ENCODE measurements around the gene ARID1B.

Gene ARID1B

DNA sequence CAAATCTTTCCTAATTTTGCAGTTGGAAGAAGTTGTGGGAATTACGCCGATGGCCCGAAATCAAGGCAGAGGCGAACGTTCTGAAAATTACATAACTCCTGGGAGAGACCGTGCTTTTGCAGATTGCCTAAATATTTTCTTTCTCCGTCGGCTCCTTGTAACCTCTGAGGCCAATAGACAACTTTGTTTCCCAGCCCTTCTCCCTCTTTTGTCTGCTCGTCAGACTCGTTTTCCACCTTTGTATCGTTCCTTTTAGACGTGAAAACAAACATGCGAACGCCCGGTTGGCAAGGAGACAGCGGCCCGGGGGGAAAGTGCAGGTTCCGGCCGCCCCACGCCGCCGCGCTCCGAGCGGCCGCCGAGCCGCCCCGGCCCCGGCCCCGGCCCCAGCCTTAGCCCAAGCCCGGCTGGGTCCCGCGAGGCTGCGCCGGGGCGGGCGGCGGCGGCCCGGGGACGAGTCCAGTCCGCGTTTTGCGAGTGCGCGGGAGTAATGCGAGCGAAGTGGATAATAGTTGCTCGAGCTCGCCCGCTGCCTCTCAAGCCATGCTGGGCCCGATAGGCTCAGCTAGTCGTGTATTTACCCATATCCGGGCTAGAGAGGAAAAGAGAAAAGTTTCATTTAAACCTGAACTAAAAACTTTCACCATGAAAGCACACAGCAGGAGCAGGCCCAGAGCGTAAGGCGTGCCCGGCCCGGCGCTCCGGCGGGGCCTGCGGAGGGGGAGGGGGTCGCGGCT is at the start of gene ARID1B:
TSS of gene ARID1B (plus strand) at position 539 of the 737 bp plus-strand sequence. CDS start 303 bp downstream, outside the sequence.
- H3K27ac ChIP-seq (ENCODE audit: extremely low read depth, low read depth, low read length): peak within 1 kb of the TSS; percentile 99
- POLR2A ChIA-PET: interaction anchor here (1.0 kb wide), 2 partner anchors 13 to 90 kb away, joined by 3 to 5 read pairs; no protein-coding TSS in a partner anchor
- H3K4me3 ChIP-seq (ENCODE audit: low read depth, low read length): peak within 1 kb of the TSS; percentile 94
- H3K4me1 ChIP-seq (ENCODE audit: control insufficient read depth, insufficient read depth, low read length): peaks cover 12% of the 10 kb centered on the region
- CTCF ChIA-PET: interaction anchor here (1.3 kb wide), 1 partner anchor 15 kb away, joined by 4 read pairs; no protein-coding TSS in a partner anchor
- H3K36me3 ChIP-seq (ENCODE audit: control insufficient read depth in 2 of 2, insufficient read depth in 1 of 2, low read length in 2 of 2): no peaks in the 10 kb centered on the region
- H3K9me3 ChIP-seq (ENCODE audit: control insufficient read depth, insufficient read depth, low read depth, low read length): no peaks in the 10 kb centered on the region
- TF ChIP-seq ZIC2 (tag by site-specific recombination; IDR thresholded peaks at IDR 0.05) (peak; percentile 37), ZSCAN16 (tag by site-specific recombination; IDR thresholded peaks at IDR 0.05) (0 out of 2 replicates have a peak, but pooled peaks have one; percentile 34), ZNF391 (tag by site-specific recombination; IDR thresholded peaks at IDR 0.05; ENCODE audit: borderline replicate concordance, low read depth) (0 out of 2 replicates have a peak, but pooled peaks have one; percentile 19), ZNF394 (tag by site-specific recombination; IDR thresholded peaks at IDR 0.05; ENCODE audit: borderline replicate concordance) (0 out of 2 replicates have a peak, but pooled peaks have one; percentile 19), ZBTB20 (tag by site-specific recombination; IDR thresholded peaks at IDR 0.05) (peak; percentile 62), YY1 (tag by site-specific recombination; IDR thresholded peaks at IDR 0.05) (peak; percentile 59), ZNF146 (tag by site-specific recombination; IDR thresholded peaks at IDR 0.05) (0 out of 2 replicates have a peak, but pooled peaks have one; percentile 9), KLF10 (tag by site-specific recombination; IDR thresholded peaks at IDR 0.05) (peak; percentile 25; the same call in 1 of the 2 replicates), ZNF121 (tag by site-specific recombination; IDR thresholded peaks at IDR 0.05) (no peak), ZNF335 (tag by site-specific recombination; conservative IDR thresholded peaks at IDR 0.05) (peak; percentile 54), KLF7 (tag by site-specific recombination; IDR thresholded peaks at IDR 0.05; ENCODE audit: borderline replicate concordance) (no peak), ZNF561 (tag by site-specific recombination; IDR thresholded peaks at IDR 0.05; ENCODE audit: borderline replicate concordance) (peak; percentile 67; the same call in 1 of the 2 replicates), ZFP69B (tag by site-specific recombination; IDR thresholded peaks at IDR 0.05) (peak; percentile 59), KLF16 (tag by site-specific recombination; IDR thresholded peaks at IDR 0.05) (peak; percentile 58), OSR2 (tag by site-specific recombination; IDR thresholded peaks at IDR 0.05) (no peak), ZNF132 (tag by site-specific recombination; IDR thresholded peaks at IDR 0.05; ENCODE audit: borderline replicate concordance) (no peak), ZNF114 (tag by site-specific recombination; IDR thresholded peaks at IDR 0.05) (no peak)
- TF ChIP-seq, protein P1, sequence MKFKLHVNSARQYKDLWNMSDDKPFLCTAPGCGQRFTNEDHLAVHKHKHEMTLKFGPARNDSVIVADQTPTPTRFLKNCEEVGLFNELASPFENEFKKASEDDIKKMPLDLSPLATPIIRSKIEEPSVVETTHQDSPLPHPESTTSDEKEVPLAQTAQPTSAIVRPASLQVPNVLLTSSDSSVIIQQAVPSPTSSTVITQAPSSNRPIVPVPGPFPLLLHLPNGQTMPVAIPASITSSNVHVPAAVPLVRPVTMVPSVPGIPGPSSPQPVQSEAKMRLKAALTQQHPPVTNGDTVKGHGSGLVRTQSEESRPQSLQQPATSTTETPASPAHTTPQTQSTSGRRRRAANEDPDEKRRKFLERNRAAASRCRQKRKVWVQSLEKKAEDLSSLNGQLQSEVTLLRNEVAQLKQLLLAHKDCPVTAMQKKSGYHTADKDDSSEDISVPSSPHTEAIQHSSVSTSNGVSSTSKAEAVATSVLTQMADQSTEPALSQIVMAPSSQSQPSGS (tag by site-specific recombination; IDR thresholded peaks at IDR 0.05; ENCODE audit: low read depth): no peak
- TF ChIP-seq, protein P2, sequence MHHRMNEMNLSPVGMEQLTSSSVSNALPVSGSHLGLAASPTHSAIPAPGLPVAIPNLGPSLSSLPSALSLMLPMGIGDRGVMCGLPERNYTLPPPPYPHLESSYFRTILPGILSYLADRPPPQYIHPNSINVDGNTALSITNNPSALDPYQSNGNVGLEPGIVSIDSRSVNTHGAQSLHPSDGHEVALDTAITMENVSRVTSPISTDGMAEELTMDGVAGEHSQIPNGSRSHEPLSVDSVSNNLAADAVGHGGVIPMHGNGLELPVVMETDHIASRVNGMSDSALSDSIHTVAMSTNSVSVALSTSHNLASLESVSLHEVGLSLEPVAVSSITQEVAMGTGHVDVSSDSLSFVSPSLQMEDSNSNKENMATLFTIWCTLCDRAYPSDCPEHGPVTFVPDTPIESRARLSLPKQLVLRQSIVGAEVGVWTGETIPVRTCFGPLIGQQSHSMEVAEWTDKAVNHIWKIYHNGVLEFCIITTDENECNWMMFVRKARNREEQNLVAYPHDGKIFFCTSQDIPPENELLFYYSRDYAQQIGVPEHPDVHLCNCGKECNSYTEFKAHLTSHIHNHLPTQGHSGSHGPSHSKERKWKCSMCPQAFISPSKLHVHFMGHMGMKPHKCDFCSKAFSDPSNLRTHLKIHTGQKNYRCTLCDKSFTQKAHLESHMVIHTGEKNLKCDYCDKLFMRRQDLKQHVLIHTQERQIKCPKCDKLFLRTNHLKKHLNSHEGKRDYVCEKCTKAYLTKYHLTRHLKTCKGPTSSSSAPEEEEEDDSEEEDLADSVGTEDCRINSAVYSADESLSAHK (tag by site-specific recombination; IDR thresholded peaks at IDR 0.05): 0 out of 2 replicates have a peak, but pooled peaks have one; percentile 35
- TF ChIP-seq, protein P3, sequence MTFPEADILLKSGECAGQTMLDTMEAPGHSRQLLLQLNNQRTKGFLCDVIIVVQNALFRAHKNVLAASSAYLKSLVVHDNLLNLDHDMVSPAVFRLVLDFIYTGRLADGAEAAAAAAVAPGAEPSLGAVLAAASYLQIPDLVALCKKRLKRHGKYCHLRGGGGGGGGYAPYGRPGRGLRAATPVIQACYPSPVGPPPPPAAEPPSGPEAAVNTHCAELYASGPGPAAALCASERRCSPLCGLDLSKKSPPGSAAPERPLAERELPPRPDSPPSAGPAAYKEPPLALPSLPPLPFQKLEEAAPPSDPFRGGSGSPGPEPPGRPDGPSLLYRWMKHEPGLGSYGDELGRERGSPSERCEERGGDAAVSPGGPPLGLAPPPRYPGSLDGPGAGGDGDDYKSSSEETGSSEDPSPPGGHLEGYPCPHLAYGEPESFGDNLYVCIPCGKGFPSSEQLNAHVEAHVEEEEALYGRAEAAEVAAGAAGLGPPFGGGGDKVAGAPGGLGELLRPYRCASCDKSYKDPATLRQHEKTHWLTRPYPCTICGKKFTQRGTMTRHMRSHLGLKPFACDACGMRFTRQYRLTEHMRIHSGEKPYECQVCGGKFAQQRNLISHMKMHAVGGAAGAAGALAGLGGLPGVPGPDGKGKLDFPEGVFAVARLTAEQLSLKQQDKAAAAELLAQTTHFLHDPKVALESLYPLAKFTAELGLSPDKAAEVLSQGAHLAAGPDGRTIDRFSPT (tag by site-specific recombination; IDR thresholded peaks at IDR 0.05): no peak
- TF ChIP-seq, protein P4, sequence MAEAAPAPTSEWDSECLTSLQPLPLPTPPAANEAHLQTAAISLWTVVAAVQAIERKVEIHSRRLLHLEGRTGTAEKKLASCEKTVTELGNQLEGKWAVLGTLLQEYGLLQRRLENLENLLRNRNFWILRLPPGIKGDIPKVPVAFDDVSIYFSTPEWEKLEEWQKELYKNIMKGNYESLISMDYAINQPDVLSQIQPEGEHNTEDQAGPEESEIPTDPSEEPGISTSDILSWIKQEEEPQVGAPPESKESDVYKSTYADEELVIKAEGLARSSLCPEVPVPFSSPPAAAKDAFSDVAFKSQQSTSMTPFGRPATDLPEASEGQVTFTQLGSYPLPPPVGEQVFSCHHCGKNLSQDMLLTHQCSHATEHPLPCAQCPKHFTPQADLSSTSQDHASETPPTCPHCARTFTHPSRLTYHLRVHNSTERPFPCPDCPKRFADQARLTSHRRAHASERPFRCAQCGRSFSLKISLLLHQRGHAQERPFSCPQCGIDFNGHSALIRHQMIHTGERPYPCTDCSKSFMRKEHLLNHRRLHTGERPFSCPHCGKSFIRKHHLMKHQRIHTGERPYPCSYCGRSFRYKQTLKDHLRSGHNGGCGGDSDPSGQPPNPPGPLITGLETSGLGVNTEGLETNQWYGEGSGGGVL (tag by site-specific recombination; IDR thresholded peaks at IDR 0.05): peak; percentile 59
- TF ChIP-seq, protein P5, sequence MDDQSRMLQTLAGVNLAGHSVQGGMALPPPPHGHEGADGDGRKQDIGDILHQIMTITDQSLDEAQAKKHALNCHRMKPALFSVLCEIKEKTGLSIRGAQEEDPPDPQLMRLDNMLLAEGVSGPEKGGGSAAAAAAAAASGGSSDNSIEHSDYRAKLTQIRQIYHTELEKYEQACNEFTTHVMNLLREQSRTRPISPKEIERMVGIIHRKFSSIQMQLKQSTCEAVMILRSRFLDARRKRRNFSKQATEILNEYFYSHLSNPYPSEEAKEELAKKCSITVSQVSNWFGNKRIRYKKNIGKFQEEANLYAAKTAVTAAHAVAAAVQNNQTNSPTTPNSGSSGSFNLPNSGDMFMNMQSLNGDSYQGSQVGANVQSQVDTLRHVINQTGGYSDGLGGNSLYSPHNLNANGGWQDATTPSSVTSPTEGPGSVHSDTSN (CRISPR knock-in tag; IDR thresholded peaks at IDR 0.05): 0 out of 2 replicates have a peak, but pooled peaks have one; percentile 32
- TF ChIP-seq, protein P6, sequence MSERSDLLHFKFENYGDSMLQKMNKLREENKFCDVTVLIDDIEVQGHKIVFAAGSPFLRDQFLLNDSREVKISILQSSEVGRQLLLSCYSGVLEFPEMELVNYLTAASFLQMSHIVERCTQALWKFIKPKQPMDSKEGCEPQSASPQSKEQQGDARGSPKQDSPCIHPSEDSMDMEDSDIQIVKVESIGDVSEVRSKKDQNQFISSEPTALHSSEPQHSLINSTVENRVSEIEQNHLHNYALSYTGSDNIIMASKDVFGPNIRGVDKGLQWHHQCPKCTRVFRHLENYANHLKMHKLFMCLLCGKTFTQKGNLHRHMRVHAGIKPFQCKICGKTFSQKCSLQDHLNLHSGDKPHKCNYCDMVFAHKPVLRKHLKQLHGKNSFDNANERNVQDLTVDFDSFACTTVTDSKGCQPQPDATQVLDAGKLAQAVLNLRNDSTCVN (tag by site-specific recombination; optimal IDR thresholded peaks at IDR 0.05): peak; percentile 74
- TF ChIP-seq, protein P7, sequence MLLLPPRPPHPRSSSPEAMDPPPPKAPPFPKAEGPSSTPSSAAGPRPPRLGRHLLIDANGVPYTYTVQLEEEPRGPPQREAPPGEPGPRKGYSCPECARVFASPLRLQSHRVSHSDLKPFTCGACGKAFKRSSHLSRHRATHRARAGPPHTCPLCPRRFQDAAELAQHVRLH (tag by site-specific recombination; IDR thresholded peaks at IDR 0.05): peak; percentile 44; the same call in 1 of the 2 replicates

All from HEK293 (cell line).